Measurements from ENCODE around the gene DOCK8.

DOCK8 gene

DNA sequence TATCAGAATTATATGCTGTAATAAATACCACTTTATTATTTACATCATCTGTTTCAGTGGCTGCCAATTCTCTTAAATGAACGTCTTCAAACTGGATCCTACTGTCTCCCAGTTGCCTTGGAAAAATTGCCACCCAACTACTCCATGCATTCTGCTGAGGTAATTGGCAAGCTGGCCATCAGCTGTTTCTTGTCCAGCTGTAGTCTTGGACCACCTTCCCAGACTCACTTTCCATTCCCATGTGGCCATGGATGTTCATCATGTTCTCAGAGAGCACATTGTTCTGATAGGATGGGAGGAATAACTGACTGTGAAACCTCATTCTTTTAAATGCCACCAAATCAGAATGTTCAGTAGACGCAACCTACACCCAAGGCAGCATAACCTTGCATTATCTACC lies 157.5 kb downstream of the DOCK8 start:
- Mint-ChIP-seq H3K9me3 (no peaks in the 10 kb centered on the region), H3K36me3 (ENCODE audit: low read depth) (peaks cover 67% of the 10 kb centered on the region), H3K27ac (no peak overlapping the region), H3K4me1 (ENCODE audit: low read depth) (no peaks in the 10 kb centered on the region), H3K27me3 (ENCODE audit: low read depth) (no peaks in the 10 kb centered on the region), H3K4me3 (no peak overlapping the region)

- Mint-ChIP-seq H3K9me3 (no peaks in the 10 kb centered on the region), H3K36me3 (ENCODE audit: low read depth) (peaks cover 66% of the 10 kb centered on the region), H3K4me3 (no peak overlapping the region), H3K27ac (no peak overlapping the region), H3K4me1 (ENCODE audit: low read depth) (peaks cover 9% of the 10 kb centered on the region), H3K27me3 (ENCODE audit: low read depth) (no peaks in the 10 kb centered on the region)
These were observed 159.1 kb downstream of the DOCK8 start for GRCh38 chr9:373759-374206.

- no peak overlapping the region for H3K27ac Mint-ChIP-seq
These were observed 160.1 kb downstream of the DOCK8 start for GRCh38 chr9:374736-375135.

GRCh38 chr9:376115-376514 lies 161.4 kb downstream of the DOCK8 start:
- no peaks in the 10 kb centered on the region for H3K27me3 Mint-ChIP-seq (ENCODE audit: low read depth)
- peaks cover 55% of the 10 kb centered on the region for H3K36me3 Mint-ChIP-seq (ENCODE audit: low read depth)
- H3K9me3 Mint-ChIP-seq = no peaks in the 10 kb centered on the region
- peaks cover 11% of the 10 kb centered on the region for H3K4me1 Mint-ChIP-seq (ENCODE audit: low read depth)
- no peak overlapping the region for H3K27ac Mint-ChIP-seq
- H3K4me3 Mint-ChIP-seq = no peak overlapping the region

More at GRCh38 chr9:374736-375135, 160.1 kb downstream of the DOCK8 start:
- Mint-ChIP-seq H3K4me3 (no peak overlapping the region), H3K27me3 (ENCODE audit: low read depth) (no peaks in the 10 kb centered on the region), H3K9me3 (no peaks in the 10 kb centered on the region), H3K36me3 (ENCODE audit: low read depth) (peaks cover 67% of the 10 kb centered on the region), H3K4me1 (ENCODE audit: low read depth) (peaks cover 11% of the 10 kb centered on the region)

DNA sequence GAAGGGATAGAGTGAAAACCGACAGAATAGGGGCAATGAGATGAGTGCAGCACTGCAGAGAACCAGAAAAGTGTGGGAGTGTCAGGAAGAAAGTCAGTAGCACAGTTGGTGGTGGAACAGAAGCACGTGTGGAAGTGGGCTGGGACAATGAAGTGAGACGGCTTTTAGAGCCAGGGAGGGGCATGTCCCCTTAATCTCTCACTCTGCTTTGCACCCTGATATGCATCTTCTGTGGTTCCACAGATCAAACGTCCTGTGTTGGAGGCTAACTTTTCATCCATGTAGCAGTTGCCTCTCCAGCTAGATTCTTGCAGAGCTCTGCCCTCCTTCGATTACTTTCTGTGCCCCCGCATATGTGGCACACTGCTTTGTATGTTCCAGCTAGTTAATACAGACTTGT lies 163.6 kb downstream of the DOCK8 start:
- Mint-ChIP-seq H3K4me3 (no peak overlapping the region), H3K9me3 (no peaks in the 10 kb centered on the region), H3K36me3 (ENCODE audit: low read depth) (peaks cover 54% of the 10 kb centered on the region), H3K27ac (peak overlapping the region; percentile 33), H3K27me3 (ENCODE audit: low read depth) (no peaks in the 10 kb centered on the region), H3K4me1 (ENCODE audit: low read depth) (peaks cover 11% of the 10 kb centered on the region)

GRCh38 chr9:382383-382782 lies 167.7 kb downstream of the DOCK8 start:
- Mint-ChIP-seq H3K4me3 (no peak overlapping the region), H3K27me3 (ENCODE audit: low read depth) (no peaks in the 10 kb centered on the region), H3K36me3 (ENCODE audit: low read depth) (peaks cover 55% of the 10 kb centered on the region), H3K4me1 (ENCODE audit: low read depth) (peaks cover 11% of the 10 kb centered on the region), H3K9me3 (no peaks in the 10 kb centered on the region), H3K27ac (no peak overlapping the region)

DNA sequence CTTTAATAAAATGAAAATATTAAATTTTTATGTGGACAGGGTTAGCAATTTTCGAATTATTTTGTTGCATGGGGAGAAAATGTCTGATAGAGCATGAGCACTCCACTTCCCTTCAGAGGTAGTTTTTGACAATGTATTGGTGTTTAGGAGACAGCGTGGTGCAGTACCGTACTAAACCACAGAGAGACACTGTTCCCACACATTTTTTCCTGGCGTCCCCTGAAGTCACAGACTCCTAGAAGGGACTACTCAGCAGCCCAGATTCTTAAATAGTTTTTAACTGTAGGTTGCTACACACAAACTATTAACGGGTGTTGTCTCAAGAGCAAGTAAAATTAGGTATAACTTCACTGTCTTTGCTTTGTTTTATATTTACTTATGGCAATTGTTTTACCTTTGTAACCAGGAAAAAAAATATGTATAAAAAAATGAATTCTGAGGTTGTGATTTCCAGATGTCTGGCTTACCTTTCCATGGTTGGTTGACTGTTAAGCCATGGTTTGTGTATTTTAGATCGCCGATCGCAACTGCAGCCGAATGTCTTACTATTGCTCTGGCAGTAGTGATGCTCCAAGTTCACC lies 171.2 kb downstream of the DOCK8 start:
- Mint-ChIP-seq H3K27me3 (ENCODE audit: low read depth) (no peaks in the 10 kb centered on the region), H3K4me1 (ENCODE audit: low read depth) (no peaks in the 10 kb centered on the region), H3K36me3 (ENCODE audit: low read depth) (peaks cover 55% of the 10 kb centered on the region), H3K27ac (no peak overlapping the region), H3K9me3 (no peaks in the 10 kb centered on the region), H3K4me3 (no peak overlapping the region)

DNA sequence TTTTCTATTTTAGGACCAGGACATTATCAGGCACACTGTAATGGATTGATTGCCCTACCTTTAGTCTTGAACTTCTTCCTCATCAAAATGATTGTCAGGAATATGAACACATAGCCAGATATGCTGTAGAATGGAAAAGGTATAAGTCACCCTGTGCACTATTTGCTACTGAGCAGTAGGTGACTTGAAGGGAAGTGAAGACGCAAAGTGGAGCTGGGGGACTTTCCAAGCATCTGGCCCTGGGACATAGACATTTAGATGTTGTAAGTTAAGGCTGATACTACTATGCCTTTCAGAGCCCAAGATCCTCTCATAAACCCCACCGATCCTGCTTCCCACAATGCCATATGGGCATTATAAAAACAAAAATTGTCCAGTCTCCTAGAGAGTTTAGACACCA lies 174.5 kb downstream of the DOCK8 start:
- Mint-ChIP-seq H3K4me3 (no peak overlapping the region), H3K9me3 (no peaks in the 10 kb centered on the region), H3K27ac (no peak overlapping the region), H3K4me1 (ENCODE audit: low read depth) (no peaks in the 10 kb centered on the region), H3K27me3 (ENCODE audit: low read depth) (no peaks in the 10 kb centered on the region), H3K36me3 (ENCODE audit: low read depth) (peaks cover 57% of the 10 kb centered on the region)

GRCh38 chr9:389758-390157 lies 175.1 kb downstream of the DOCK8 start:
- Mint-ChIP-seq H3K36me3 (ENCODE audit: low read depth) (peaks cover 58% of the 10 kb centered on the region), H3K9me3 (no peaks in the 10 kb centered on the region), H3K27ac (no peak overlapping the region), H3K27me3 (ENCODE audit: low read depth) (no peaks in the 10 kb centered on the region), H3K4me1 (ENCODE audit: low read depth) (no peaks in the 10 kb centered on the region), H3K4me3 (no peak overlapping the region)

DNA sequence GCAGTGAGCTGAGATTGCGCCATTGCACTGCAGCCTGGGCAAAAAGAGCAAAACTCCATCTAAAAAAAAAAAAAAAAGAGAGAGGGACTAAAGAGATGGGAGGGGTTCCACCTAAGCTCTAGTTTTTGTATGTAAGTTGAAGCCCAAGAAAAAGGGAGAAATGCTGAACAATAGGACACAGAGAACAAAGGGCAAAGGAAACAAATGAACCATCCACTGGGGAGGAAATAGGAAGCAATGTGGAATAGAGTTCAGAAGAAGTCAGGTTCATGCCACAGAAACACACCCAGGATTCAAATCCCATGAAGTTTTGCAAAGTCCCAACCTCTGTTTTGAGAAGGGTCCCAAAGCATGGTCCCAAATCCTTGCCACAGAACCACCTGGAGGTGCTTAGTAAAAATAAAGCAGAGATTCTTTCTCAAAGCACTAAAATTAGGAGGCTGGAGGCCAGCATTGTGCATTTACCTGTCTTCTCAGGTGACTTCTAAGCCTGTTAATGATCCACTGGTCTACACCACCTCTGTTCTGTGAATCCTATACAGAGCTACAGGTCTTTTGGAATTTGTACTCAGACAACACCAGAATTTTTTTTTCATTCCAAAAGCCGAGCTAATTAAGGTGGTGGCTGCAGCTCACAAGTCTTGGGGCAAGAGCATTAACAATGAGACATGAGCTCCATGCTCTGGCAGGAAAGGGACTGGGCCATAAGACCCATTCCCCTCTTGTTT lies 177.6 kb downstream of the DOCK8 start:
- H3K36me3 Mint-ChIP-seq (ENCODE audit: low read depth) = peaks cover 54% of the 10 kb centered on the region
- no peak overlapping the region for H3K4me3 Mint-ChIP-seq
- no peaks in the 10 kb centered on the region for H3K9me3 Mint-ChIP-seq
- no peak overlapping the region for H3K27ac Mint-ChIP-seq
- no peaks in the 10 kb centered on the region for H3K4me1 Mint-ChIP-seq (ENCODE audit: low read depth)
- no peaks in the 10 kb centered on the region for H3K27me3 Mint-ChIP-seq (ENCODE audit: low read depth)

DNA sequence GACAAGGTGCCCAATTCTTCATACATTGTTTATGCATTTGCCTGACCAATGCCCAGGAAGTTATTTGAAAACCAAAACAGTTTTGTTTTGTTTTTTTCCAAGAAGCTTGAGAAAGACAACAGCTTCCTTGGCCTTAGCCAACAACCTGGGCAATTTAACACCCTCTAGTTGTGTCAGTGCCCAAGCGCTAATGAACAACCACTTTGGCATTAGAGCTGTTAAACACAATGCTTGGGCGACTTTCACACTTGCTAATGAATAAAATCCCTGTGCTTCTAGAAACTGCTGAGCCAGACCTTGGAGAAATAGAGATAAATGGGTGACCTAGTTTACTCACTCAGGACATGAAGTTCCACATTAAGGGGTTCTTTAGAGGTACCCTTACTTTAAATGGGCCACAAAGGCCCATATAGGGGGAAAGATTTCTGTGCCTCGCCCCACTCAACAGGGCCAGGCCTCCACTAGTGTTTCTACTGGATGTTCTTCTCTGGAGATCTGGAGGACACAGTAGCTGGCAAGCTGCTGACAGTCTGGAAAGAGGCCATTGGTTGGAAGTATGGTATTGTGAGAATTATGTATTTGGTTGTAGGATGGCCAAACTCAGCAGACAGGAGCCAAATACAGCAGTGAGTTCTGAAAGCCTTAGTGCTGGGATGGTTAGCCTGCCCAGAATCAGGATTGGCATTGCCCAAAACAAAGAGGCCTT lies 179.8 kb downstream of the DOCK8 start:
- Mint-ChIP-seq H3K27ac (no peak overlapping the region), H3K4me1 (ENCODE audit: low read depth) (no peaks in the 10 kb centered on the region), H3K9me3 (no peaks in the 10 kb centered on the region), H3K4me3 (no peak overlapping the region), H3K27me3 (ENCODE audit: low read depth) (no peaks in the 10 kb centered on the region), H3K36me3 (ENCODE audit: low read depth) (peaks cover 59% of the 10 kb centered on the region)

DNA sequence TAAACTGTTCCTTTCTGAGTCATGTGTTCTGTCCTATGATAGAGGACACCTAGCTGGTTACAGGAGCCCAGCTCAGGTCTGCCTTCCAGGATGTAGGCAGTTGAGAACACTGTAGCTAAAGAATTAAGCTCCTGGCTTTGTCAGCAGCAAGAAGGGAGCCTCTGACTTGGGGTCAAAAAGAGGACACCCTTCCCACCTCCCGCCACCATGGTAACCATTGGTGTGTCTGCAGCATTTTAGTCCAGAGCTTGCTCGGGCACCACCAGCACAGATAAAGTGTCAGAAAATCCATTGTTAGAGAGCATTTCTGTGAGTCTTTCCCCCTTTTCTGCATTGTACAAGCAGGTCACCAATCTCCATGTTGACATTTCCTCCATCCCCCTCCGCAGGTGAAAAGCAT lies 181.7 kb downstream of the DOCK8 start:
- Mint-ChIP-seq H3K4me3 (no peak overlapping the region), H3K27ac (no peak overlapping the region), H3K27me3 (ENCODE audit: low read depth) (no peaks in the 10 kb centered on the region), H3K36me3 (ENCODE audit: low read depth) (peaks cover 58% of the 10 kb centered on the region), H3K4me1 (ENCODE audit: low read depth) (no peaks in the 10 kb centered on the region), H3K9me3 (no peaks in the 10 kb centered on the region)

- Mint-ChIP-seq H3K27me3 (ENCODE audit: low read depth) (no peaks in the 10 kb centered on the region), H3K27ac (no peak overlapping the region), H3K9me3 (no peaks in the 10 kb centered on the region), H3K4me3 (no peak overlapping the region), H3K36me3 (ENCODE audit: low read depth) (peaks cover 66% of the 10 kb centered on the region), H3K4me1 (ENCODE audit: low read depth) (peaks cover 6% of the 10 kb centered on the region)
These were observed 183.4 kb downstream of the DOCK8 start for GRCh38 chr9:398085-398484.

GRCh38 chr9:401223-401622 lies 186.6 kb downstream of the DOCK8 start:
- H3K27ac Mint-ChIP-seq = peak overlapping the region; percentile 77
- H3K4me3 Mint-ChIP-seq = no peak overlapping the region
- H3K4me1 Mint-ChIP-seq (ENCODE audit: low read depth) = peaks cover 6% of the 10 kb centered on the region
- H3K9me3 Mint-ChIP-seq = no peaks in the 10 kb centered on the region
- peaks cover 78% of the 10 kb centered on the region for H3K36me3 Mint-ChIP-seq (ENCODE audit: low read depth)
- H3K27me3 Mint-ChIP-seq (ENCODE audit: low read depth) = no peaks in the 10 kb centered on the region

DNA sequence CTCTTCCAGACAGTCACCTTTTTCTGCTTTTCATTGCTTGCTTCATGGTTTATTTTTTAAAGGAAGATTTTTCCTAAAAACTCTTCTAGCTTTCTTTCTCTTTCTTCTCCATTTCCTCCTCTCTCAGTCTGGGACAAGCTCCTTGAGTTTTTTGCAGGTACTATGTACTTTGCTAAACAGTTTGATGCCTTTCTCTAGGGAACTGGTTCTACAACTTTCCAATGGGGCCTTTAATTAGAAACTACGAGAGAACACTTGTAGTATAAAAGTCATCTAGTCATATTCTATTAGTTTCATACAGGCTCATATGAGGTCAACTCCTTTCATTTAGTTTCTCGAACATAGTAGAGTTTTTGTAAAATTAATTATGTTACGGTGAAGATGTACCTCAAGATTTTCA lies 189.6 kb downstream of the DOCK8 start:
- H3K36me3 Mint-ChIP-seq (ENCODE audit: low read depth) = peaks cover 85% of the 10 kb centered on the region
- no peaks in the 10 kb centered on the region for H3K9me3 Mint-ChIP-seq
- no peaks in the 10 kb centered on the region for H3K27me3 Mint-ChIP-seq (ENCODE audit: low read depth)
- H3K27ac Mint-ChIP-seq = no peak overlapping the region
- H3K4me1 Mint-ChIP-seq (ENCODE audit: low read depth) = peaks cover 6% of the 10 kb centered on the region
- H3K4me3 Mint-ChIP-seq = no peak overlapping the region

Measured in T-helper 1 cell treated with Interleukin-12 subunit alpha and Interleukin-12 subunit beta and Interleukin-4 antibody, amounts not matched to agents 30 μg/mL and 1 μg/mL, for 36 hours (primary cell).